Jurkat, Clone E6-1 (cell line): Measurements from ENCODE around the gene FBXL17.
"Not testable (repeated sequence)": the region's sequence is repeated elsewhere in the genome, so short reads cannot be mapped to it uniquely, and the experiment has no call there.

Experiments used
- DNase-seq: peaks from one replicate; pipeline ENCODE4 v3.0.0-alpha.2; 2011; ENCODE audit warnings: low read depth, low spot score
- H3K4me3 ChIP-seq: 2 replicates; pipeline ENCODE4 v1.5.1; 2011; ENCODE audit warnings: mild to moderate bottlenecking, low read length, control low read depth, moderate library complexity

Gene FBXL17

DNA sequence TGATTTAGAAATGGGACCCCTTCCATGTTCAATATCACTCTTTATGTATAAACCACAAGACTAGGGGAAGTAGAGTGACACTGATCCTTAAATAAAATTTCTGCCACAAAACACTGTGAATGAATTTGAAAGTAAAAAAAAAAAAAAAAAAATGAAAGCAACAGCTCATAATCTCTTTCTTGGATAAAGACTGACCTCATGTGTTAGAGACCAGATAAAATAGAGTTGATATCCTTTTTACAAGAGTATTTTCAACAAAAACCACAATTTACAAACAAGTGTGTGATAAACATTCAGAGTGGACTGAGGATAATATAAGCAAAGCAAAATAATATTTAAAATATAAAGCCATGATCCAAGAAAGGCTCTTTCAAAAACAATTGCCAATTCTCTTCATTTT, 180.2 kb downstream of the FBXL17 start:
- no peak for DNase-seq
- no peak overlapping the region for H3K4me3 ChIP-seq

DNA sequence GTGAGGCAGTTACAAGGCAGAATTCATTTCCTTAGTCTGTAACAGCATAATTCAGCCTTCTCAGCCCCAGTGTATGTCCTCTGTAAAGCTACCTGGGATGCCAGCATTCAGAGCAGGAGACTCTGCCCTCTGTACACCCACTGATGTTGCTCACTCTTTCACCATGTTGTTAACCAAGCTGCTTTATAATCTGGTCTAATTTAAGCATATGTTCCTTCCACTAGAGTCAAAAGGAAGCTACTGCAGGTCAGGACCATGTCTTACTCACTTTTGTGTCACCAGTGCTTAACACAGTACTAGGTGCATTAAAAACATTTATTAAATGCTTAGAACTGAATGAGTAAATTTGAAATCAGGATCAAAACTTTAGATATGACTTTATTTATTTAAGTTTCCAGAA, 185.6 kb downstream of the FBXL17 start:
- no peak for DNase-seq
- no peak overlapping the region for H3K4me3 ChIP-seq

DNA sequence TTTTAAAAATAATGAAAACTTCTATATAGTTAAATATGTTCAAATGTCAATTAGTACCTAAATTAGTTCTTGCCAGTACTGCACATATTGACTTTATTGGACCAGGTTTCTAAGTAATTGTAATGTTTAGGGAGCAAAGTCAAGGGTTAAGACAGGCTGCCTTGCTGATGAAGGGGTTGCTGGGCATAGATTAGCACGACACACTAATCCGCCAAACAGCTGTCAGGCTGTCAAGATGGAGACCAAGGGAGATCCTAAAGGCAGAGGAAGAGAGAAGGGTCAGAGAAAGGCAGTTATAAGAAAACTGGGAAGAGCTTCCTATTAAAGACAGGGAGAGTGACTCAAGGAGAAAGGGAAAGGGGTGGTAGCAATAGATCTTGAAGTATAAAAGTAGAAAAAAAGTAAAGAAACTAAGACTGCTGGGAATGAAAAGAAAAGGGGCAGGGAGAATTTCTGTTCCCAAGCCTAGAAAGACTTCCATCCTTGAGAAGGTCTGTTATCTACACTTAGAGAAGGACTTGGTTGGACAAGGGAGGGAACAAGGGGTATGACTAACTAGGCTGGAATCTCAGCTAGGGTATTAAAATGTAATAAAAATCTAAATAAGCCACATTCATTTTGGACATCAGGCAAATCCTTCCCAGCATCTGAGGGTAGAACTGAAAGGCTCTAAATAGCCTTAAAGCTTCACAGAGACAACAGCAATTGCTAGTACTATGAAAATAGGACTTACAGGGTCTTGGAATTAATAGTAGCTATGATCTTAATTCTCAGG, 188.7 kb downstream of the FBXL17 start:
- no peak for DNase-seq
- no peak overlapping the region for H3K4me3 ChIP-seq

DNA sequence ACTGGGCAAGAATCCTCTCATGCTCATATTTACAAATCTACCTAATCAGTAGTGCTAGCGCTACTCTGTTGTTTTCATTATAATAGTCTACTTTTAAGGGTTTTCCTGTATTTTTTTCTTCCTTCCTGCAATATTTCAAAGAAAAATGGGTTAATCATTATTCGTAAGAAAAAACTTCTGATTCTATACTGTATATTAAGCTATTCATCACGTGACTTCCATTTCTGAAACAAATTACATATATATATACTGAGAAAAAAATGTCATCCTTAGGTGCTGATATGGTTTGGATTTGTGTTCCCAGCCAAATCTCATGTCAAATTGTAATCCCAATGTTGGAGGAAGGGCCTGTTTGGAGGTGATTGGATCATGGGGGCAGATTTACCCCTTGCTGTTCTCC, 197.0 kb downstream of the FBXL17 start:
- no peak for DNase-seq

DNA sequence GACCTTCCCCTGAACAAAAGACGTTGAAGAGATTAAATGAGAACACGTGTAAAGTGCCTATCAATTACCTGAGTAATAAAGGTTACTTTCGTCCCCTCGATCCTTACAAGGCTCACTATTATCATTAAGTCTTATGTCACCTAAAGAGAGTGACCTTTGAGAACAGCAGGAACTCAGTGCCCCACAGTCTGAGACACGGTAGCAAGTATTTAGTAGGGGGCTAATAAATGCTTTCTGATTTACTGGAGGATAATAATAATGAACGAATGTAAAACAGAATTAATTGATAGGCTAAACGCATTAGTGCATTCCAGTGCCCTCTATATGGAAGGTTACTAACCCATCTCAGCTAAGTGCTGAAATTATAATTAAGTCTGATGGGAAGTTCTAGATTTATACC, 199.9 kb downstream of the FBXL17 start:
- H3K4me3 ChIP-seq, result no peak overlapping the region
- DNase-seq, result no peak

More for the DNA sequence above, 197.0 kb downstream of the FBXL17 start:
- no peak overlapping the region for H3K4me3 ChIP-seq

DNA sequence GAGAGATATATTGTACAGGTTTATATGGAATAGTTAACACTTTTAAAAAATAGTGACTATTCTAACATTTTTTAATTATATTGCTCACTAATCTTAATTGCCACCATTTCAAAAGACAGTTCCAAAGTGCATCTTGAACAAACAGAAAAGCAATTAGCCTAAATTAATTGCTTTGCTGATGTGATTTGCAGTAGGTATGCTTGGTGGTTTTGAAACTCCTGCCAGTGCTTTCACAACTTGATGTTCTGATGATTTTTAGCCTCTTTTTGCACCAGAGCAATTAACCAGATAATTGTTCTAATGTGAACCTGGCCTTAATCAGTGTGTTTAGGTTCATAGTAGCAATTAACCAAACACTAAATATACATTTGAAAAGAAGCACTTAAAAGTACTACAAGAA, 207.6 kb downstream of the FBXL17 start:
- H3K4me3 ChIP-seq, result no peak overlapping the region
- DNase-seq, result no peak

DNA sequence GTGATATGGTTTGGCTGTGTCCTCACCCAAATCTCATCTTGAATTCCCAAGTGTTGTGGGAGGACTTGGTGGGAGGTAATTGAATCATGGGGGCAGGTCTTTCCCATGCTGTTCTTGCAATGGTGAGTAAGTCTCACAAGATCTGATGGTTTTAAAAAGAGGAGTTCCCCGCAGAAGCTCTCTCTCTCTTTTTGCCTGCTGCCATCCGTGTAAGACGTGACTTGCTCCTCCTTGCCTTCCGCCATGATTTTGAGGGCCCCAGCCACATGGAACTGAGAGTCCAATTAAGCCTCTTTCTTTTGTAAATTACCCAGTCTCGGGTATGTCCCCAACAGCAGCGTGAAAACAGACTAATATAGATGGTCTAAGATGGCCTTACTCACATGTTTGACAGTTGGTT, 210.1 kb downstream of the FBXL17 start:
- no peak overlapping the region for H3K4me3 ChIP-seq
- DNase-seq, result no peak

DNA sequence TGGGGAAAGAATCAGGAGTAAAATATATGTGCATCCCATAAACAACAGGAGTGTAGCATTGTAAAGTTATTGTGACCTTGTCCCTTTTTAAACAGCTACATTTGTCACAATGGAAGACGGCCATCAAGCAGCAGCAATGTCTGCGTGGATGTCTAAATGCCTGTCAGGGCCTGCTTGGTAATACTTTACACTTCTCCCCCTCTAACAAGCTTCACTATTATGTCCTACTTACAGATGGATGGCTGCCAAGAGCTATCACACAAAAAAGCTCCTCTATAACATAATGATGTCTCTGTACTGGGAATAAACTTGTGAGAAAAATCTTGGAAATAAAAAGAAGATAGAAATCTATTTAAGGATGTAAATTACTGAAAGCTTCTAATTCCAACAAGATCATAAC, 213.0 kb downstream of the FBXL17 start:
- no peak for DNase-seq
- H3K4me3 ChIP-seq, result no peak overlapping the region

DNA sequence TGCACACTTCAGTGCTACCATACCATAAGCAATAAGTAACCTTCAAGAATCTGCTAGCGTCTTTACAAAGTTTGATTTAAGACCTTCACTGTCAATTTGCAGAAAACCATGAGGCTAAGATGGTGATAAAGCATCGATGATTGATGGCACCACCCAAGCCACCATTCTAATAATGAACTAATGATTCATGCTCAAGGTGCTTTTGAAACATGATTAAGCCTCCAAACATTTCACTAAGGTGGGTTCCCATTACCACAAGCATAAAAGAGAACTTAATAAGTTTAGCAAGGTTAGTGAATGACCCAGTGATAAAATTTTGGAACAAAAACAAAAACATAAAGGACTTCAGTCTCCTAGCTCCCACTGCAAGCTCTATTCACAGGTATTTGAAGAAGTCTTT, 214.7 kb downstream of the FBXL17 start:
- H3K4me3 ChIP-seq, result no peak overlapping the region
- DNase-seq, result no peak

DNA sequence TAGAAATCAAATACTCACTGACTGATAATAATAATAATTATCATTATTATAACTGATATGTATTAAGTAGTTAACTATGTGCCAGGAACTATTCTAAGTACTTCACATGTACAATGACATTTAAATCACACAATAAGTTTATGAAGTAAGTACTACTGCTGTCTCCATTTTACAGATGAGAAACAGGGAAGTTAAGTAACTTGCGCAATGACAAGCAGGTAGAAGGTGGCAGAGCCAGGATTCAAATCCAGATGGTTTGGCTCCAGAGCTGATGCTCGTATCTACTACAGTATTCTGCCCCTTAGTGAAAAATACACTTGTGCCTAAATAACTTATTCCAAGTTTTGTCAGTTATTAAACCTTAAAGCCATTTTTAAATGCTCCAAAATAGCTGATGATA, 217.3 kb downstream of the FBXL17 start:
- no peak overlapping the region for H3K4me3 ChIP-seq
- DNase-seq, result no peak

DNA sequence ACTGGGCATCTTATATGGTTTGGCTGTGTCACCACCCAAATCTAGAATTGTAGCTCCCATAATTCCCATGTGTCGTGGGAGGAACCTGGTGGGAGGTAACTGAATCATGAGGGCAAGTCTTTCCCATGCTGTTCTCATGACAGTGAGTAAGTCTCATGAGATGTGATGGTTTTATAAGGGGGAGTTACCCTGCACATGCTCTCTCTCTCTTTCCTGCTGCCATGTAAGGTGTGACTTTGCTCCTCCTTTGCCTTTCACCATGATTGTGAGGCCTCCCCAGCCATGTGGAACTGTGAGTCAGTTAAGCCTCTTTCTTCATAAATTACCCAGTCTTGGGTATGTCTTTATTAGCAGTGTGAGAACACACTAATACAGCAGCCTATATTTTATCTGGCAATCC, 229.0 kb downstream of the FBXL17 start:
- H3K4me3 ChIP-seq, DNase-seq: not testable (repeated sequence)

DNA sequence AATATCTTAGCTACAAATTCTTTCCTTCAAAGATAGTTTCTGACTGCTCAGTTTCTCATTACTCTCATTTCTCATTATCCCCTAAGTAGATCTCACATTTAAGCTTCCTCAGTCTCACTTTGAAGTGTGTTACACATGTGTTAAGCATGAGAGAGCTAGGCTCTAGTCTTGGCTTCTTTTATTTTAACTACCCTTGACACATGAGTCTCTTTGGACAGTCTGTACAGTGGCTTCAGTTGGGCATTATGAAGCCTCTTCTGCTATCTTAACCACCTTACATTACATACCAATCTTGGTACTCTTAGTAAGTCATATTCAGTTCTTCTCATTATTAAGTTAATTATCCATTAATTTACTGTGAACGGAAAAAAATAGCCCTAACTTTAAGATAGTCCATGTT, 232.5 kb downstream of the FBXL17 start:
- no peak overlapping the region for H3K4me3 ChIP-seq
- DNase-seq, result no peak

DNA sequence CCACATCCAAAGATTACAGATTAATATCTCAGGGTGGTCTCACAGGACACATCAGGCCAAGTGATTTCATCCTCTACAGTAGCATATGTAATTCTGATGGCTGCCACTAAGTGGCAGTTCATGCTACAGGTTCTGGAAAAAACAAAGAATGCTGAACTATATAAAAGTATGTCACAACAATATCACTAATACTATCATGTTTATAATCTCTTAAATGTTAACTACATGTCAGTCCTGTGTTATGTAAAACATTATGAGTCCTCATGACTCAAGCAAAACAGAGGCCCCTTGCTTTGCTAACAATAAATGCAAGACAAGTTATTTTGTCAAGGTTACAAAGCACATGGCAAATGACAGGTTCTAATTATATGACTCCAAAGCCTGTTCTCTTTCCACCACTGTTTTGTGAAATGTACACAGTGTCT, 233.2 kb downstream of the FBXL17 start:
- no peak overlapping the region for H3K4me3 ChIP-seq
- DNase-seq, result peak; percentile 7

DNA sequence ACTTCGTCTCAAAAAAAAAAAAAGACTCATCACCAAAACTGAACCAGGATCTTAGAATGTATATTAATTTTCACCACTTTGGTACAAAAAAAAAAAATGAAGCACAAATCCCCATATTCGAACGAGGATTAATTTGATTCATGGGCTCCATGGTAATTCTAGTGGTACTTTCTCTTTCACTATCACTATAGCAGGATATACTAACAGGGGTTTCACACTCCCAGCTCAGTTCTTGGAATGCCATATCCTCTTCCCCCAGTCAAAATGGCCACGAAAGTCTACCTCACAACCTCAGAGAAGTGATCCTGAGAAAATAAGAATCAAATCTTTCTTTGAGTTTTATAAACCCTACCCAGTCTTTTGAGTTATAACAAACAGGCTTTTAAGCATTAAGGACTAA, 235.7 kb downstream of the FBXL17 start:
- DNase-seq, result no peak
- H3K4me3 ChIP-seq, result no peak overlapping the region

DNA sequence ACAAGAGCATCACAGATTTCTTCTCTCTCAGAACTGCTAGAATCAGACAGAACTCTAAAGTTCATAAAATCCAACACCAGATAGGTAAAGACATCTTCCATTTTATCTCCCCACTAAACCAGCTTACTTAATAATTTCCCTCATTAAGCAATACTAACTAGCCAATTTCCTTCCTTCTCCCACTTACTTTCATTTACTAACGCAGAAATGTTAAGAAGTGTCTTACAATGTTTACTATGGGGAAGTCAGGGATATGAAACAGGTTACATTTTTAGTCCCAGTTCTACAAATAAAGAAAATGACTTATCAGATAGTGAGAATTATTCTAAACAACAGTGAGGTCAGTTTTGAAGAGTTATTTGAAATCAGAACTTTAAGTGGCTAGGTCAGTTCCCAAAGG, 236.5 kb downstream of the FBXL17 start:
- no peak for DNase-seq
- H3K4me3 ChIP-seq, result no peak overlapping the region

DNA sequence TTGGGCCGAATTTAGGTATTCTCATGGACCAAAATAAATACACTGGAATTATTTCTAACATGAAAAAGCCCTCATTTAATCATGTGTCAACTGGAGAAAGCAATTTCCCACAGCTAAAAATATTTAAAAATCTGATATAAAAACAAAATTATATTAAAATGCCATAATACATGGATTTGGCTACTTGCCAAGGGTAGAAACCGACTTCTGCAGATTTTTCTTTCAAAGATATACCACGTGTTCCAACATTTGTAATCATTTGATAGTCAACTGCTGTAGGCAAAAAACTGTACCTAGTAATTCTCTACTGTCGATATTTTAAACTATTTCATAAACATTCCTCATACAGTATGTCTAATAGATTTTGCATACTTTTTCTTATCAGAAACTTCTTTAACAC, 237.6 kb downstream of the FBXL17 start:
- no peak for DNase-seq
- no peak overlapping the region for H3K4me3 ChIP-seq

DNA sequence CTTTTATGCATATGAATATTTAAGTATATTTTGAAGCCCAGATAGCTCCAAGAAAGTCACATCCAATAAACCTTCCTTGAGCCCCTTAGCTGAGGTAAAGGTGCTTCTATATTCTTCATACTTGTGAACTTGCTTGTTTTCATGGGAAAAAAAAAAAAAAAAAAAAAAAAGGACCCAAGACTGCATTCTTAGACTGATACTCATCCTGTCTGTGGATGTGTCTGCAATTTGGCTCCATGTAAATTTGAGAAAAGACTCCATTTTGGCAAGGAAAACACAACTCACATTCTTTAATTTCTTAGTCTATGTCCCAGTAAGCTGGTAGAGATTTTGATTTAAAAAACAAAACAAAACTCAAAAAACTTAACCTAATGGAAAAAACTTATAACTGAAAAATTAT, 238.3 kb downstream of the FBXL17 start:
- no peak overlapping the region for H3K4me3 ChIP-seq
- no peak for DNase-seq

DNA sequence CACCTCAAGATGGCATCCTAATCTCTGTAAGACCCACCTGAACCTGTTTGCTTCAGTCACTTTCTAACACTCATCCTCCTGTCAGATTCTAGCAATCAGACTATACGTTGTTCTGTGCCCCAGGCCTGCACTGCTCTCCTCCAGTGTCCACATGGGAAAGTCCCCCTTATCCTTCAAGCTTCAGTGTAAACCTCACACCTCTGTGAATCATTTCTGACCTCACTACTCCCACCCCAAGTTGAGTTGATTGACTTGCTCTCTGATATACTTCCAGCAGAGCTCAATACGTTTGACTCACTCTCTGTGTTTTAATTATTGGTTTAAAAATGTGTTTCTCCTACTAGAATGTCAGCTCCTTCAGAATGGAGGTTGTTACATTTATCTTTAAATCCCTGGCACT, 240.2 kb downstream of the FBXL17 start:
- no peak for DNase-seq
- no peak overlapping the region for H3K4me3 ChIP-seq

DNA sequence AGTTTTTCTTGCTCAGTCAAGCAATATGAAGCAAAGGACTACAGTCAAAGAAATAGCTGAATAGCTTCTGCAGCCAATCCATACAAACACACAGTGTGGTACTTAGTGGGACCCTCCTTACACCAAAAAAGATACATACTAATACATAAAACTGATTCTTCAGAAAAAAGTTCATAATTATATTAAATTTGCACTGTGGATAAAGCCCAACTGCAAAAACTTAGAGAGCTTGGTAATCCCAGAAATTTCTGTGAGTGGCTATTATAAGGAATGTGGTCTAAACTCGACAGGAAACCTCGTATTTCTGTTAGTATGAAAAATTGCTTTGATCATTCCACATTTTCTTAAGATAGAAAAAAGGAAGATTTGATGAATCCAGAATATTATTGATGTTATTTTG, 245.4 kb downstream of the FBXL17 start:
- DNase-seq, result no peak
- H3K4me3 ChIP-seq, result no peak overlapping the region

DNA sequence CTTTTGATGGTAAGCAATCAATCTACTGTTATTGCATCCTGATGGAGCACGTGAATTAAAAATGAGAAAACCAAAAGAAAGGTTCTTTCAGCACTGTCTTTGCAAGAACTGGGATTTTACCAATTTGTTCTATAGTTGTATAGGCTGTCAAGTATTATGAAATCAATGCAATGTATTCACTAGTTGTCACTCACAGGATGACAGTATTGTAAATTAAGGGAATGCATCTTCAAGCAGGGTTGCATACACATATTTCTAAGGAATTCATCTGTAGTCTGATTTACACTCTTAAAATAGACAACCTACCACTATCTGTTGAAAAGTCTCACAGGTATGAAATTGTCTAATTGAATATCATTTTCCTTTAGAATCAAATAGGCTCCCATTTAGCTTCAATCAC, 252.8 kb downstream of the FBXL17 start:
- no peak overlapping the region for H3K4me3 ChIP-seq

DNA sequence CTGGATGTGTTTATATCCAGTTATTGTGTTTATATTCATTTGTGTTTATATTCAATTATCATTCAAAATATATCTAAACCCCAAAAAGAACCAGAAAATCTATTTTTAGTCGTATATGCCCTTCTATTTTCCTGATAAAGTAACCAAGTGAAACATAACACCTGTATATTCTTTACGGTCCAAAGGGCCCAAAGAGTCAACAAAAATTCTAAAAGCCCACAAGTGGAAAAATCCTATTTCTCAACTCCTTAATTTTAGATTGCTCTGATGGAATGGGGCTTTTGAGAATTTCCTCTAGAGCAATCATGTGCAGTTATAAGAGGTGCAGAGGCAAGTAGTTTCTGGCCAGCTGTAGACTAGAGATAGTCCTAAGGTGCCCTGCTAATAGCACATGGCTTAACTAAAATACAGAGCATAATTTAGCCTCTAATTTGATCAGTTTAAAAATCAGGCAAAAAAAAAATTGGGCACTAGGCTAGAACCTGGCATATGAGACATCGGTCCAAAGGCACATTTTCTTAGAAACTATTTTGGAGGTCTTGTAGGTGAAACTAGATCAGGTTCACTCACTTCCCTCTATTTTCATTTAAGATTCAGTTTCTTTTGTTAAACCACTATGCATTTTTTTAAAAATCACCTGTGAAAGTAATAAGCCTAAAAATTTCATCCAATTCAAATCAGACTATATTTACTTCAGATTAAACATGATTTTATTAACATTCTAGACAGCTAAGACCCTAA, 256.0 kb downstream of the FBXL17 start:
- no peak for DNase-seq
- H3K4me3 ChIP-seq, result no peak overlapping the region

More for the DNA sequence above, 252.8 kb downstream of the FBXL17 start:
- no peak for DNase-seq
